GOT3 (cell line): ENCODE results near the gene TRNAU1AP.
"Not testable (repeated sequence)": the region's sequence is repeated elsewhere in the genome, so short reads cannot be mapped to it uniquely, and the experiment has no call there.

ENCODE experiments used
- DNase-seq: peaks from one replicate; lab custom pipeline; 2025; ENCODE audit warnings: mixed read lengths; lab: John Stamatoyannopoulos, UW

Gene TRNAU1AP

DNA sequence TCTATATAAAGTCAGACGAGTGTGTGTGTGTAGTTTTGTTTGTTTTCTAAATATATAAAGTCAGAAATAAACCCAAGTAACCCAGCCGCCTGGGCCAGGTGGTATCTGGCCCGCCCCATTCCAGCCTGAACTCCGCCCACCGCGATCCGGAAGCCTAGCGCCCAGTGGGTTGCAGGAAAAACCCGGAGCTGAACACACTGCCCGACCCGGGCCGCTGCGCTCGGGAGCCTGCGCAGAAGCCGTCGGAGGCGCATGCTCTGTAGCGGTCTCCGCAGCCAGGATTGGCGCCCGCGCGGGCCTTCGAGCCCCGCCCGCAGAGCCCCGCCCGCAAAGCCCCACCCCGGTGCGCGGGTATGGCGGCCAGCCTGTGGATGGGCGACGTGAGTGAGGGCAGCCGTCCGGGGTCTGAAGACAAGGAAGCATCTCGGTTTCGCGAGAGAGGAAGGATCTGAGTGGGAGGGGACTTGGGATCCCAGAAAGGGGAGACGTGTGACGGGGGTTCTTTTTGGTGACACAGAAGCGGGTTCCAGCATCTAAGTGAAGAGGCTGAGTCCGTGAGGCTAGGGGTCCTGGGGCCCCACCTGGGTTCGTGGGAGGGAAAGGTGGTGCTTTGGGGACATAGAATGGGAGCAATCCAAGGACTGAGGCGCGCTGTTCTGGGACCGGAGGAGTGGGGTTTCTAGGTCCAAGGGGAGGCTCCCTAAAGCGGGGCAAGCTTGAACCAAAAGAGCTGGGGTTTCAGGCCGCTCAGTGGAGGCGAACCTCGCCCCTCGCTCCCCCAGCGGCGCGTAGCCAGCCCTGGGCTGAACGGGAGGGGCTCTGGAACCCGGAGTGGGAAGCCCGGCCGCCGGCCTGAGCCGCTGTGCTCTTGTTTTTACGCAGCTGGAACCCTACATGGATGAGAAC lies at the start of gene TRNAU1AP:
Gene TRNAU1AP (plus strand): TSS at position 328 of the 906 bp plus-strand sequence. CDS start 26 bp downstream, at position 354.
- peak; percentile 86 for DNase-seq

DNA sequence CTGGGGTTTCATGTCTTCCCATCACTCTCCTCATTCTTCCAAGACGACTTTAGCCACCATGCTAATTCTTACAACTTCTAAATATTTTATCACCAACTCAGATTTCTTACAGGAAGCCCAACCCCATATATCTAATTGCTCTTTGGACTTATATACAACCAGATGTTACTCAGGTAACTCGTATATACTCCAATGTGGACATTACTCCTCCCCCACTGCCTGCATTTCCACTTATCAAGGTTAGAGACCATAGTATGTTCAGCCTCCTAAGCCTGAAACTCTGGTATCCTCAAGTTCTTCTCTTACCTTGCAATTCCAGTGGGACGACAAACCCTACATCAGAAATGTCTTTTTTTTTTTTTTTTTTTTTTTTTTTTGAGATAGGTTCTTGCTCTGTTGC lies 49.8 kb upstream of the TRNAU1AP start:
- no peak for DNase-seq

DNA sequence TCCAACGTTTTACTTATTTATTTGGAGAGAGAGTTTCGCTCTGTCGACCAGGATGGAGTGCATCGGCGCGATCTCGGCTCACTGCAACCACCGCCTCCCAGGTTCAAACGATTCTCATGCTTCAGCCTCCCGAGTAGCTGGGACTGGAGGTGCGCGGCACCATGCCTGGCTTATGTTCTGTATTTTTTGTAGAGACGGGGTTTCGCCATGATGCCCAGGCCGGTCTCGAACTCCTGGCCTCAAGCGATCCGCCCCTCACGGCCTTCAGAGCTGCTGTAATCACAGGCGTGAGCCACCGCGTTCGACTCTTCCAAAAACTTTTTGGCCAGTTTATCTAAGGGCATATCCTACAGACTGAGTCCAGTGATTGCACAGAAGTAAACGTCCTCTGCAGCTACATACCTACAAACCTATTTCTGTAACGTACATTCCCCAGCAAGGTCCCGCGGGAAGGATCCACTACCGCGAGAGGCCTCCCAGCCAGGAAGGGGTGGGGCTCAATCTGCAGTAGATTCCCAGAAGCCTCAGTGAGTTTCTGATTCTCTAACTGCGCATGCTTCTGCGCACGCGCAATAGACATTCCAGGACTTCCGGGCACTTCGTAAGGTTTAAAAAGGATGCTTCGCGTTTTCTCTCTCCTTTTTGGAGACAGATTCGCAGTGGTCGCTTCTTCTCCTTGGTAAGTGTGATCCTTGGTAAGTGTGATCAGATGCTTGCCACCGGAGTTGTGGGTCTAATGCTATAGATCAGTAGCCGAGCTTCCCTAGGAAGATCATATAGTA lies 47.3 kb upstream of the TRNAU1AP start, which contains the start of gene RCC1:
Gene RCC1 (plus strand): TSS at position 638 of the 782 bp plus-strand sequence. CDS start 23,824 bp downstream, outside the sequence.
- peak; percentile 97 for DNase-seq

DNA sequence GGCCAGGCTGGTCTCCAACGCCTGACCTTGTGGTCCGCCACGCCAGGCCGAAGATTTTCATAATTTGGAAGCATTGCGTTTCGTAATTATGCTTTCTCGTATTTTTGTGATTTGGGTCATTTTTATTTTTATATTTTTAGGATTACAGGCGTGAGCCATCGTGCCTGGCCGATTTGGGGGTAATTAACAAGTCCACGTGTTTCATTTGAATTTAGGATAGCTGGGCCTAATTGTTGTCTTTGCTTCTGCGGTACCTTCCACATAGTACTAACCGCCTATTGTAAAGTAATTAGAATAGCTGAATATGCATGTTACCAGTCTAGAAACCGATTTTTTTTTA lies 46.0 kb upstream of the TRNAU1AP start:
- DNase-seq, result no peak

DNA sequence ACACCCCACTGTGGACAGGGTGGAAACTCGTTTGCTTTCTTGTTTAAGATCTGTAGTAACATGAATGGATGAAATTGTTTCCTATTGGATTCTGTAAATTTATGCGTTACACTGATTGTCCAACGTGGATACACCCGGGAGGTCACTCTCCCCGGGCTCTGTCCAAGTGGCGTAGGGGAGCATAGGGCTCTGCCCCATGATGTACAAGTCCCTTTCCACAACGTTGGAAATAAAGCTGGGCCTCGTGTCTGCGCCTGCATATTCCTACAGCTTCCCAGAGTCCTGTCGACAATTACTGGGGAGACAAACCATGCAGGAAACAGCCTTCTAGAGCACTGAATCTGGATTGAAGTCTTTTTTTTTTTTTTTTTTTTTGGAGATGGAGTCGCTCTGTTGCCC lies 45.6 kb upstream of the TRNAU1AP start:
- DNase-seq, result no peak

DNA sequence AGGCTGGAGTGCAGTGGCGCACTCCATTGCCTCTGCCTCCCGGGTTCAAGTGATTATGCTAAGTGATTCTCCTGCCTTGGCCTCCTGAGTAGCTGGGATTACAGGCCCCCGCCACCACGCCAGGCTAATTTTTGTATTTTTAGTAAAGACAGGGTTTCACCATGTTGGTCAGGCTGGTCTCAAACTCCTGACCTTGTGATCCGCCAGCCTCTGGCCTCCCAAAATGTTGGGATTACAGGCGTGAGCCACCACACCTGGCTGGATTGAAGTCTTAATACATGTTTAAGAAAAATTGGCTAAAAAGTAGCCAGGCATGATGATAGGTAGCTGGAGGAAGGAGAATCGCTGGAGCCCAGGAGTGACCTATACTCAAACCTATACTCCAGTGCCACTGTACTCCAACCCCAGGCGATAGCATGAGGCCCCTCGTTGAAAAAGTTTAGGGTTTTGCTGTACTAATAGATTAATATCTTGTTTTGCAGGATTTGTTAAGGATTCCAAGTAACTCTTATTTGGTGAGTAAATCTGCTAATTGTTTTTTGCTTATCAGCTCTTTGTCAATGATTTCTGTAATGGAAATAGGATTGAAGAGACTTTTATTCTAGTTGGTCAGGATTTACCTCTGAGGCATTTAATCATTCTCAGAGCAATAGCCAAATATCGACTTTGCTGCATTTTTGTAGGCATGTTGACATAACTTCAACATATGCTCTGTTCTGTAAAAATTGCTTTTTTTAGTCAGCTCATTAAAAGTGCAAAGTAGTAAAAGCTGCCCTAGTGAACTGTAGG lies 45.0 kb upstream of the TRNAU1AP start:
- DNase-seq, result no peak

DNA sequence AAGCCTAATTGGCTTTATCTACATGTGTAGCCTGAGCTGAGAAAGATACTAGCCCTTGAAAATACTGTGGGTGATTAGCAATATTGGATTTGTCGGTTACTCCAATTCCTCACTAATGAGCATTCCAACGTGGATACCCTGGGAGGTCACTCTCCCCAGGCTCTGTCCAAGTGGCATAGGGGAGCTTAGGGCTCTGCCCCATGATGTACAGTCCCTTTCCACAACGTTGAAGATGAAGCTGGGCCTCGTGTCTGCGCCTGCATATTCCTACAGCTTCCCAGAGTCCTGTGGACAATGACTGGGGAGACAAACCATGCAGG lies 44.5 kb upstream of the TRNAU1AP start:
- DNase-seq, result no peak

DNA sequence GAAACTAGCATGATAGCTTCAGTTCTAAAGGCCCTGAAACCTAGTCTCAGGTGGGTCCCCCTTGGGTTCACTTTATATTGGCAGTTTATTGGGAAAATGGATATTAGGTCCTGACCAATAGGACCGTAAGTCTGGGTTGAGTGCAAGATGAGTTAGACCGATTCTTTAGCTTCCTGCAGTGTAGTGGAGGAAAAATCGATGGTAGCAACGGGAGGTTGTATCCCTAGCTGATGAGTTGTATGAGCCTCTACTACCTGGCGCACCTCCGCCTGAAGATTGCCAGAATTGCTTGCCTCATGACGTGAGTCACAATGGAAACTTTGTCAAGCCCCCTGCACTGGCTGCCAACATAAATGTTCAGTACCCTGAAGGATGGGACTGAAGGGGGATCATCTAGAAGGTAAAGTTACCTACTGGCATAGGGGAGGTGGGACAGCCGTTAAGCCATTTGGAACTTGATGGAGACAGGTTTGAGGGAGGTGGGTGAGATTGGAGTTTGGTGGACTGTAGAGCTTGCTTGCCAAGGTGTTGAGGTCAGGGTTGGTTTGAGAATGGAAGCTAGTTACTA lies 43.1 kb upstream of the TRNAU1AP start:
- DNase-seq, result no peak

DNA sequence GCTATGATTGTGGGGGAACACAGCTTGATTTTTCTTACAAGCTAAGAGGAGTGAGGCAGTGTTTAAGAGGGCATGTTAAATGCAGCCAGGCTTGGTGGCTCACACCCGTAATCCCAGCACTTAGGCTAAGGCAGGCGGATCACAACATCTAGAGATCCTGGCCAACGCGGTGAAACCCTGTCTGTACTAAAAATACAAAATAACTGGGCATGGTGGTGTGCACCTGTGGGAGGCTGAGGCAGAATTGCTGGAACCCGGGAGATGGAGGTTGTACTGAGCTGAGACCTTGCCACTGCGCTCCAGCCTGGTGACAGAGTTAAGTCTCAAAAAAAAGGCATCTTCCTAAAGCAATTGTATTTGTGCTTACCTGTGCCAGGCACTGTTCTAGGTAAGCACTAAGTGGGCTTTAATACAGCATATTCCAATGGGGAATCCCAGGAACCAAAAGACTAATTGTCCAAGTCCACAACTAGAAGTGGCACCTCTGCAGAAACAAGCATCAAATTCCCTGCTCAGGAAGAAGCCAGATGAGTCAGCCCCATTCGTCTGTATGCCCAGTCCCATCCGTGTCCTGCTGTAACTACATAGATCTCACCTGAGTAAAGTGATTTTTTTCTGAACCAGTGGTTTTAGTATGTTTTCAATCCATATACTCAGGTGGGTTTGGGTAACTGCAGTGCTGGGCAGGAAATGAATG lies 42.5 kb upstream of the TRNAU1AP start:
- no peak for DNase-seq

DNA sequence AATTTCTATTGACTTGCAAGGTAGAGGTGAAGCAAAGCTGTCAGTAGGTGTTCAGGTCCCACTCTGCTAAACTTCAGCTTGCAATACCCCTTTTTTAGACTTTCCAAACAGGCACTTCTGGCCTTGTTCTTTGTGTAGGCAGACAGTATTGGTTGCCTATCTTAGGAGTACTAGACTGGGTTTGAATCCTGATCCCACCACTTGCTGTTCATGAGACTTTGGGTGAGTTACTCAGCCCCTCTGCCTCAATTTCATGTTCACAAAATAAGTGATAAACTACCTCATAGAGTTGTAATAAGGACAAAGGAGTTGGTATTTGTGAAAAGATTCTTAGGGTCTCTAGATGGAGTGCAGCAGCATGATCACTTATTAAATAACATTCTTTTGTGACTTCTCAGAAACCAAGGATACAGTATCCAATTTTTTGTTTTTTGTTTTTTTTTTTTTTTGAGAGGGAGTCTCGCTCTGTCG lies 41.9 kb upstream of the TRNAU1AP start:
- DNase-seq, result no peak

DNA sequence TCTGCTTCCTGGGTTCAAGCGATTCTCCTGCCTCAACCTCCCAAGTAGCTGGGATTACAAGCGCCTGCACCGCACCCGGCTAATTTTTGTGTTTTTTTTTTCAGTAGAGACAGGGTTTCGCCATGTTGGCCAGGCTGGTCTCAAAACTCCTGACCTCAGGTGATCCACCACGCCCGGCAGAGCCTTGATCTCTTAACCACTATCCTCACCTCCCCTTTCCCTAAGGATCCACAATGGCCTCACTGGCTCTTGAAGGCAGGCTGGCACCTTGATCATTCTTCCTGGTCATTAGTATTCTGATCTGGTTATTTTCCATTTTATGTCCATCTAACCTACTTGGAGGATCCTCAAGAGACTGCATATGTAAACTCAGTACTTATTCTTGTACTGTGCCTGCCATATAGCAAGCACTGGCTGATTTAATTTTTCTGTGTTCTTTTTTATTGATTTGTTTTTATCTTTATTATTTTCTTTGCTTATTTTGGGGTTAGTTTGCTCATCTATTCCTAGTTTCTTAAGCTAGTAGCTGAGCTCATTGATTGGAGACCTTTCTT lies 40.8 kb upstream of the TRNAU1AP start:
- DNase-seq, result no peak

DNA sequence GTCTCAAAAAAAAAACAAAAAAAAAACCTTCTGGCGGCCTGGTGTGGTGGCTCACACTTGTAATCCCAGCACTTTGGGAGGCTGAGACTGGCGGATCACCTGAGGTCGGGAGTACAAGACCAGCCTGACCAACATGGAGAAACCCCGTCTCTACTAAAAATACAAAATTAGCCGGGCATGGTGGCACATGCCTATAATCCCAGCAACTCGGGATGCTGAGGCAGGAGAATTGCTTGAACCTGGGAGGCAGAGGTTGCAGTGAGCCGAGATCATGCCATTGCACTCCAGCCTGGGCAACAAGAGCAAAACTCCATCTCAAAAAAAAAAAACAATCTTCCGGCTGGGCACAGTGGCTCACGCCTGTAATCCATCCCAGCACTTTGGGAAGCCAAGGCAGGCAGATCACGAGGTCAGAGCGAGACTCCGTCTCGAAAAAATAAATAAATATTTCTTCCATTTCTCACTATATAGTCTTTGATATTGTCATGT lies 38.4 kb upstream of the TRNAU1AP start:
- DNase-seq, result not testable (repeated sequence)

DNA sequence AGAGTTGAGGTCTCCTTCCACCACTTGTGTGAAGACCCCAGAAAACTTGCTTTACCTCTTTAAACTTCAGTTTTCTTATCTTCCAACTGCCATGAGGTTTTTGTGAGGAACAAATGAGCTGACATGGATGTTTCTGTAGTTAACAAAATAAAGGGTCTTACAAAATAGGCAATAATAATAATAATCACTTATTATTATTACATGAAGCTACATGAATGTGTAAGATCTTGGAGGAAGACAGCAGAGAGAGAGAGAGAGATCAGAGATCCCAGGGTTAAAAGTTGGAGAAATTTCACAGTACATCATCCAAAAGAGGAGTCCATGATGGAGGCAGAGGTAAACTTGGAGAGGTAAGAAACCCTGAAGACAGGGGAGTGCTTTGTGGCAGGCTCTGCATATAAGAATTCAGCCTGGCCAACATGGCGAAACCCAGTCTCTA lies 36.3 kb upstream of the TRNAU1AP start:
- DNase-seq, result no peak

DNA sequence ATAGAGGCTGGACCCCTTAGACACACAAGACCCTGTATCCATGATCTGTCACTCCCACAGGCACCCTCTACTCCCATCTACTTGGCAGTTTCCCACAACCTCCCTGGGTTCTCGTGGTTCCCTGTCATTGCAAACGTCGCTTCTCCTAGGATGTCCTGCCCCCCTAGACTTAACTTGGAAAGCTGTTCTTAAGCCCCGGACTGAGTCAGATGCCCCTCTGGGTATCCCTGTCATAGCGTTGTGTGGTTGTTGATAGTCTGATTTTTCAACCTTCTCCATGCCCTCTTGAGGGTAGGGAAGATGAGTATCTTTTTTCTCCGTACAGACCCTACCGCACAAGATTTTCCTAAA lies 35.3 kb upstream of the TRNAU1AP start:
- no peak for DNase-seq

DNA sequence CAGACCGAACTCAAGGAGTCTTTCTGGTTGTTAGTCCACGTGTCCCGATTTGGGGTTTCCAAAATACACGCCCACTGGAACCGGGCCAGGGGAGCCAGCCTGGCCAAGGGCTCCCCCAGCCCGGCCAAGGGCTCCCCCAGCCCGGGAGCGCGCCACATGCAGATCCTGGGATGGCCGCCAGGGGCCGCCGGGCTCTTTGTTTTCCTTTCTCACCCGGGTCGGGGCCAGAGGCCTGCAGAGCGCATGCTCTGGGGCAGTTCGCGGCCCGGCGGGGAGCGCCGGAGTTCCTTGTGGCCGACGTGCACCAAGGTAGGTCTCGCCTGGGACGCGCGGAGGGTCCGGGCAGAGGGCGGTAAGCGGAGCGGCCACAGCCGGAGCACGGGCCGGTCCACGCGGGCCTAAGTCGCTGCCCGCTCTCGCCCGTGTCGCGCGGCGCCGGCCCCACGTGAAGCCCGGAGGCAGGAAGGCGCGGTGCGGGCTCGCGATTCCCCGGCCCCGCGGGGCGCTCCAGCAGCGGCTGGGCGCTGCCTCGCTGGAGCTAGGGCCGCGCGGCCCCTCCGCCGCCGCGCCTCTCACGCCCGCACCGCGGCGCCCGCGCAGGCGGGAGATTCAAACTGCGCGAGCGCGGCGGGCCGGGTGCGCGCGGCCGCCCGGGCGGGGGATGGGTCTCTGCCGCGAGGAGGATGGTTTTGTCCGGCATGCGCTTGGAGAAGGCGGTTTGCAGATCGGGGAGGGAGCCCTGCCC lies 34.7 kb upstream of the TRNAU1AP start:
- peak; percentile 70 for DNase-seq

DNA sequence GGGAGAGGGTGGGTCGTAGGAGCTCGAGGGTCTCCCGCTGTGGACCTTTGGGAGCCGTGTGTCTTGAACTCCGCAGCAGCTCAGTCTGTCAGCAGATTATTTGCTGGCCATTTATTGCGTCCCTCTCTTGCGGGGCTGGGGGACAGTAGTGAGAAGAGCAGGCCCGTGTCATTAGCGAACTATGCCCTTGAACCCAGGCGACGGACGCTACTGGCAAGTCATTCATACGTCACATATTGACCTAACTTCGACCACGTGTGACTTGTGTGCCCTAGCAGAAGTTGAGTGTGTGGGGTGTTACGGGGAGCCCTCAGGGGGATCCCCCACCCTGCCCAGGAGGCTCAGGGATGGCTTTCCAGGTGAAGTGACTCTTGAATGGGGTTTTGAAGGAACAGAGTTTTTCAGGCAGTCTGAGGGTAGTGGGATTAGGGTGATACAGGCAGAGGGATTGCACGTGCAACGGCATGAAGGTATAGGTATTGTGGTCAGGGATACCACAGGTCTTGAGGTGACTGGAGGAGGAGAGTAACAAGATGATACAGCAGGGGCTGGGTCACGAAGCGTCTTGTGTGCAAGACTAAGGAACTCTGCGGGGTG lies 34.0 kb upstream of the TRNAU1AP start:
- no peak for DNase-seq

DNA sequence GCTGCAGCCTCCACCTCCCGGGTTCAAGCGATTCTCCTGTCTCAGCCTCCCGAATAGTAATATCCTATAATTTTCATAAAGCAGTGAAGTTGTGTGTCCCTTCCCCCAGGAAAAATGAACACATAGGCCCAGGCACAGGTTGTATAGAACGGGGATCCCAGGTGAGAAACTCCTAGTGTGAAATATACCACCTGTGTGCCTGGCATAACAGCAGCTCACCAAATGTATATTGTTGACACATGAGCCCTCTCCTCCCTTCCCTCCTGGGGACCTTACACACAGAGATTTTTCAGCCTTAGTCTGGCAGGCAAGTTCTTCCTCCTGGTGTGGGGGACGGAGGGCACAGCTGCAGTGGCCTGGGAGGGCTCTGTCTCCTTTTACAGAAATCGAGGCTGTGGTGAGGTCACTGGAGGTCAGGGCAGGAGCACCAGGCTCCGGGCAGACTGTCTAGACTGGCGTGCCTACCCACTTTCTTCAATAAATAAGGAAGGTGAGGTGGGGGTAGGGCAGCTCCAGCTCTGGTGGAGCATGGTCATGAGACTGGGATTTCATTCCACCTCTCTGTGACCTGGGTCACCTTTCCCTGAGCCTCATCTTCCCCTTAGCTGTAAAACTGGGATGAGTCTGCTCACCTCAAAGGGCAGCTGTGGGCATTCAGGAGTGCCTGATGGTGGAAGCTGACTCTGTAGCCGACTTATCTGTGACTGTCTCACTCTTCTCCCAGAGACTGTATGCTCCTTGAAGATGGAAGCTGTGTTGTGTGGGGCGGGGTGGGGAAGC lies 32.7 kb upstream of the TRNAU1AP start:
- DNase-seq, result no peak

DNA sequence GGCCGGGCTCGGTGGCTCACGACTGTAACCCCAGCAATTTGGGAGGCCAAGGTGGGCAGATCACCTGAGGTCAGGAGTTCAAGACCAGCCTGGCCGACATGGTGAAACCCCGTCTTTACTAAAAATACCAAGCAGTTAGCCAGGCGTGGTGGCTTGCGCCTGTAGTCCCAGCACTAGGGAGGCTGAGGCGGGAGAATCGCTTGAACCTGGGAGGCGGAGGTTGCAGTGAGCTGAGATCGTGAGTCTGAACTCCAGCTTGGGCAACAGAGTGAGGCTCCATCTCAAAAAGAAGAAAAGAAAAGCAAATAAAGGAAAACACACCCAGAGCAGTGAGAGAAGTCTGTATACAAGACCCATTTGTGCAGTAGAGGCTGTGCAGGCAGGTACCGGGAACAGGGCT lies 32.1 kb upstream of the TRNAU1AP start:
- not testable (repeated sequence) for DNase-seq
